ENCODE results near the gene TEX55. TPM values are rescaled to one million over a fixed set of nuclear protein-coding genes. Genes with fewer than 3 reads are reported as not detected.

Gene TEX55
- total and polyA plus RNA-seq, 2 donors (not counting 1 experiment from before 2014, with no cell fraction given), result not detected

DNA sequence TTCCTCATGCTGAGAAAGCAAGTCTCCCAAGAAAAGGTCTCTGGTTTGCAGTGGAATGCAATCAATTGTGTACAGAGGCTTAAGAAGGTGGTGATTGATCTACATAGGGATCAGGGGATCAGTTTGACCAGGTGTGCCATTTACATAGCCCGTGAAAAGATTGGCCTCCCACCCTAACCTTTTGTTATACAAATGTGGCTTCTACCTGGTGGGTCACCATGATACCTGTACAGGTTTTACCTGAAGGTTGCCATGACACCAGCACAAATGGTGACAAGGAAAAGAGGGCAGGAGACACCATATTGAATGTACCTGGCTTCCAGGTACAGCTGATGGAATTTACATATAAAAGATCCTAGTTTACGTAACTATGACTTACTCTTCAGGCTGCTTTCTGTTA is 25.5 kb upstream of the TEX55 start:
- Histone ChIP-seq H3K27ac (ENCODE audit: low read length in 2 of 2) (no peak overlapping the region), H3K9ac (ENCODE audit: low read length) (no peak overlapping the region), H2AFZ (ENCODE audit: insufficient read depth, low read depth, low read length, poor library complexity, severe bottlenecking) (no peak overlapping the region), H3K4me3 (ENCODE audit: control extremely low read depth in 1 of 5, extremely low read depth in 1 of 5, insufficient read depth in 1 of 5, low read depth in 2 of 5, low read length in 4 of 5) (no peak overlapping the region), H3K79me2 (ENCODE audit: control insufficient read depth, insufficient read depth, low read length) (no peaks in the 10 kb centered on the region), H3K36me3 (replicated peaks in 1 of 2; ENCODE audit: control extremely low read depth in 1 of 2, control insufficient read depth in 1 of 2, extremely low read depth in 1 of 2, insufficient read depth in 2 of 2, low read length in 1 of 2) (no peaks in the 10 kb centered on the region), H3K27me3 (replicated peaks in 1 of 4; ENCODE audit: control extremely low read depth in 1 of 4, control insufficient read depth in 3 of 4, insufficient read depth in 4 of 4, low read length in 3 of 4) (no peaks in the 10 kb centered on the region), H4K20me1 (ENCODE audit: control insufficient read depth, insufficient read depth, low read length, poor library complexity, severe bottlenecking) (no peaks in the 10 kb centered on the region), H3K9me3 (ENCODE audit: control extremely low read depth in 1 of 3, control insufficient read depth in 2 of 3, insufficient read depth in 1 of 3, low read length in 2 of 3) (peaks cover 0 to 8% (median 2%) of the 10 kb centered on the region in 3 donors), H3K4me2 (replicated peaks; ENCODE audit: low read depth, low read length, poor library complexity, severe bottlenecking) (no peak overlapping the region), H3K4me1 (ENCODE audit: control insufficient read depth in 2 of 2, insufficient read depth in 2 of 2, low read length in 2 of 2) (no peaks in the 10 kb centered on the region)
- Mint-ChIP-seq H3K27me3 (peaks cover 21% of the 10 kb centered on the region), H3K4me3 (no peak overlapping the region), H3K4me1 (no peaks in the 10 kb centered on the region), H3K9me3 (ENCODE audit: insufficient read depth) (peaks cover 8% of the 10 kb centered on the region), H3K27ac (no peak overlapping the region)
- WGBS (ENCODE audit: insufficient coverage), result 100% methylated on average over 1 of the region's 2 CpGs
- POLR2A ChIA-PET, result no interaction called here
- no peak for DNase-seq
- no peak for TF ChIP-seq EZH2 (IDR thresholded peaks at IDR 0.05; ENCODE audit: borderline replicate concordance, insufficient read depth, low read depth, low read length, poor library complexity, severe bottlenecking)
- TF ChIP-seq, protein P1, sequence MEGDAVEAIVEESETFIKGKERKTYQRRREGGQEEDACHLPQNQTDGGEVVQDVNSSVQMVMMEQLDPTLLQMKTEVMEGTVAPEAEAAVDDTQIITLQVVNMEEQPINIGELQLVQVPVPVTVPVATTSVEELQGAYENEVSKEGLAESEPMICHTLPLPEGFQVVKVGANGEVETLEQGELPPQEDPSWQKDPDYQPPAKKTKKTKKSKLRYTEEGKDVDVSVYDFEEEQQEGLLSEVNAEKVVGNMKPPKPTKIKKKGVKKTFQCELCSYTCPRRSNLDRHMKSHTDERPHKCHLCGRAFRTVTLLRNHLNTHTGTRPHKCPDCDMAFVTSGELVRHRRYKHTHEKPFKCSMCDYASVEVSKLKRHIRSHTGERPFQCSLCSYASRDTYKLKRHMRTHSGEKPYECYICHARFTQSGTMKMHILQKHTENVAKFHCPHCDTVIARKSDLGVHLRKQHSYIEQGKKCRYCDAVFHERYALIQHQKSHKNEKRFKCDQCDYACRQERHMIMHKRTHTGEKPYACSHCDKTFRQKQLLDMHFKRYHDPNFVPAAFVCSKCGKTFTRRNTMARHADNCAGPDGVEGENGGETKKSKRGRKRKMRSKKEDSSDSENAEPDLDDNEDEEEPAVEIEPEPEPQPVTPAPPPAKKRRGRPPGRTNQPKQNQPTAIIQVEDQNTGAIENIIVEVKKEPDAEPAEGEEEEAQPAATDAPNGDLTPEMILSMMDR (IDR thresholded peaks at IDR 0.05), result no peak
- CTCF ChIA-PET, result no interaction called here
- ATAC-seq (ENCODE audit: low read depth), result no peak
- intact Hi-C loops (cut with micrococcal nuclease), result no loop called here

DNA sequence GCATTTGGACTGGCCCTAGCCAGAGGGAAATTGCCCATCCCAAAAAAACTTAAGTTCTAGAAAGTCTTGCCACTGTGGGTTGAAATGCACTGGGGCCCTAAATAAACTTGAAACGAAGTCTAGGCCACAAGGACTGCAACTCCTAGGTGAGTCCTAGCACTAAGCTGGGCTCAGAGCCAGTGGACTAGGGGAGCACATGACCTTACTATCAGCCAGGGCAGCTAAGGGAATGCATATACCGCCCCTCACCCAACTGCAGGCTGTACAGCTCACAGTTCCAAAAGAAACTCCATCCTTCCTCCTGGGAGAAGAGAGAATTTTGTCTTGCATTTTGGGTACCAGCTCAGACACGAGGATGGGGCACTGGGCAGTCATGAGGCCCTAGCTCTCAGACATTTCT is 23.6 kb upstream of the TEX55 start:
- no peak overlapping the region for H3K4me3 ChIP-seq (ENCODE audit: control extremely low read depth in 1 of 5, extremely low read depth in 1 of 5, insufficient read depth in 1 of 5, low read depth in 2 of 5, low read length in 4 of 5)
- CTCF ChIA-PET, result interaction anchor here (2.0 kb wide), 1 partner anchor 238 kb away, joined by 4 read pairs; no protein-coding TSS in a partner anchor
- WGBS (ENCODE audit: insufficient coverage), result 73% methylated on average over 1 of the region's 3 CpGs

More for the DNA sequence above, 23.6 kb upstream of the TEX55 start:
- Mint-ChIP-seq H3K9me3 (ENCODE audit: insufficient read depth) (peaks cover 6% of the 10 kb centered on the region), H3K27ac (no peak overlapping the region), H3K27me3 (peaks cover 10% of the 10 kb centered on the region), H3K4me3 (no peak overlapping the region), H3K4me1 (no peaks in the 10 kb centered on the region)
- no peak for DNase-seq
- Histone ChIP-seq H3K9me3 (ENCODE audit: control extremely low read depth in 1 of 3, control insufficient read depth in 2 of 3, insufficient read depth in 1 of 3, low read length in 2 of 3) (peaks cover 0 to 8% (median 2%) of the 10 kb centered on the region in 3 donors), H3K36me3 (replicated peaks in 1 of 2; ENCODE audit: control extremely low read depth in 1 of 2, control insufficient read depth in 1 of 2, extremely low read depth in 1 of 2, insufficient read depth in 2 of 2, low read length in 1 of 2) (no peaks in the 10 kb centered on the region), H3K4me2 (replicated peaks; ENCODE audit: low read depth, low read length, poor library complexity, severe bottlenecking) (no peak overlapping the region), H3K9ac (ENCODE audit: low read length) (no peak overlapping the region), H3K4me1 (ENCODE audit: control insufficient read depth in 2 of 2, insufficient read depth in 2 of 2, low read length in 2 of 2) (no peaks in the 10 kb centered on the region), H4K20me1 (ENCODE audit: control insufficient read depth, insufficient read depth, low read length, poor library complexity, severe bottlenecking) (no peaks in the 10 kb centered on the region), H3K27me3 (replicated peaks in 1 of 4; ENCODE audit: control extremely low read depth in 1 of 4, control insufficient read depth in 3 of 4, insufficient read depth in 4 of 4, low read length in 3 of 4) (no peaks in the 10 kb centered on the region), H3K27ac (ENCODE audit: low read length in 2 of 2) (no peak overlapping the region), H3K79me2 (ENCODE audit: control insufficient read depth, insufficient read depth, low read length) (no peaks in the 10 kb centered on the region), H2AFZ (ENCODE audit: insufficient read depth, low read depth, low read length, poor library complexity, severe bottlenecking) (no peak overlapping the region)
- POLR2A ChIA-PET, result no interaction called here
- intact Hi-C loops (cut with micrococcal nuclease), result no loop called here
- TF ChIP-seq, protein P1 (IDR thresholded peaks at IDR 0.05), result no peak
- no peak for TF ChIP-seq EZH2 (IDR thresholded peaks at IDR 0.05; ENCODE audit: borderline replicate concordance, insufficient read depth, low read depth, low read length, poor library complexity, severe bottlenecking)
- ATAC-seq (ENCODE audit: low read depth), result no peak

Measured in B cell (primary cell).